Esophagus squamous epithelium (tissue), 5 donors: Measurements from ENCODE around the gene DSTYK. TPM values are rescaled to one million over a fixed set of nuclear protein-coding genes. Genes with fewer than 3 reads are reported as not detected.

Source experiments
- DNase-seq: peaks from one replicate; lab custom pipeline; 2025; lab: John Stamatoyannopoulos, UW
- H3K27ac ChIP-seq, 4 donors: fragments of 200-600 bp; sonication (generic); one replicate each; pipeline ENCODE4 v1.5.1; 2016 to 2019; ENCODE audit warnings: mild to moderate bottlenecking in 1 of 4
- H3K27me3 ChIP-seq, 4 donors: fragments of 200-600 bp; sonication (generic); 1 replicate in 3 of 4; 2 replicates in 1 of 4; pipeline versions ENCODE4 v1.5.1 to v1.6.0; 2017 to 2021; ENCODE audit warnings: antibody characterized with exemption in 1 of 4
- H3K36me3 ChIP-seq, 3 donors: fragments of 200-600 bp; sonication (generic); one replicate each; pipeline ENCODE4 v1.5.1; 2016 to 2019
- H3K4me1 ChIP-seq, 3 donors: fragments of 200-600 bp; sonication (generic); one replicate each; pipeline ENCODE4 v1.5.1; 2017 to 2019
- H3K4me3 ChIP-seq, 4 donors: fragments of 200-600 bp; sonication (generic); 1 replicate in 3 of 4; 2 replicates in 1 of 4; pipeline ENCODE4 v1.5.1; 2016 to 2019; ENCODE audit warnings: mild to moderate bottlenecking in 2 of 4, moderate library complexity in 1 of 4
- H3K9me3 ChIP-seq, 3 donors: fragments of 200-600 bp; sonication (generic); one replicate each; pipeline ENCODE4 v1.5.1; 2016 to 2019
- POLR2A ChIP-seq, 4 donors: fragments of 450-650 bp; IDR thresholded peaks; one replicate each; pipeline ENCODE4 v1.6.1; 2017; ENCODE audit warnings: antibody characterized with exemption in 4 of 4, mild to moderate bottlenecking in 4 of 4, moderate library complexity in 3 of 4
- WGBS, 2 donors: methylation state at CpG; one replicate each; pipeline ENCODE4 v1.1.5; 2018; 5-methylcytosine and 5-hydroxymethylcytosine counted together
- intact Hi-C: fragments of 100-400 bp; cut with DNase I; formaldehyde crosslinking; loops from one replicate; pipeline ENCODE4 v1.15.0; 2022
- total RNA-seq, 4 donors: library from RNA; depleted of rRNA; stranded (reverse); fragments of >200 nt; gene quantifications; one replicate each; pipeline ENCODE4 v1.1.0, GENCODE V29; 2016
- TF ChIP-seq, protein P1 (sequence below), 6 experiments: fragments of 450-650 bp in 4 of 6; fragments of 200-600 bp in 2 of 6; sonication (generic) in 2 of 6; IDR thresholded peaks; one replicate each; pipeline ENCODE4 v1.5.1; 2016 to 2019; ENCODE audit warnings: antibody characterized with exemption in 6 of 6, mild to moderate bottlenecking in 4 of 6, moderate library complexity in 4 of 6
- donor health status: DM: yes; HTN: yes; CAD: no.

DSTYK gene
- total RNA-seq, 4 donors from 2014 or later = 6.5 to 10.9 (median 6.9) TPM

DNA sequence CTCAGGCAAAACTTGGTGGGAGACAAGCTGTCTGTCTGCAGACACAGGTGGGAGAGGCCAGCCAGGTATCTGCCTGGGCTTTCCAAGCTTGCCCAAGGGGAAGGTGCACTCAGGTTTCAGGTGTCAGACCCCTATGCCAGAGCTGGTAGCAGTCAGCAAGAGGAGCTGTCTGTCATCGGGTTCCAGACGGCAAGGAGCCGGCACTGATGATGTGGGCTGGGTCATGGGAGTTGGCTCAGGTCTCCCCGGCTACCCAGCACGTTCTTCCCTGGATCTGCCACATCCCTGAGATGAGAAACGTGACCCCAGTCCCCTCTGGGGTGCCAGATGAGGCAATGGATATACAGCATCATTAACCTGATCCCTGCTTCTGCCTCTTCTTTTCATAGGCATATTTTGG, 39.2 kb upstream of the DSTYK start:
- H3K4me1 ChIP-seq = peaks cover 0 to 53% (median 36%) of the 10 kb centered on the region in 3 donors
- H3K4me3 ChIP-seq = no peak overlapping the region
- DNase-seq = no peak
- 48% methylated on average over 3 of the region's 6 CpGs; no CpG with 5 or more reads in 1 of the 2 donors for WGBS, 2 donors
- no peak for TF ChIP-seq POLR2A (IDR thresholded peaks at IDR 0.05)
- TF ChIP-seq, protein P1, sequence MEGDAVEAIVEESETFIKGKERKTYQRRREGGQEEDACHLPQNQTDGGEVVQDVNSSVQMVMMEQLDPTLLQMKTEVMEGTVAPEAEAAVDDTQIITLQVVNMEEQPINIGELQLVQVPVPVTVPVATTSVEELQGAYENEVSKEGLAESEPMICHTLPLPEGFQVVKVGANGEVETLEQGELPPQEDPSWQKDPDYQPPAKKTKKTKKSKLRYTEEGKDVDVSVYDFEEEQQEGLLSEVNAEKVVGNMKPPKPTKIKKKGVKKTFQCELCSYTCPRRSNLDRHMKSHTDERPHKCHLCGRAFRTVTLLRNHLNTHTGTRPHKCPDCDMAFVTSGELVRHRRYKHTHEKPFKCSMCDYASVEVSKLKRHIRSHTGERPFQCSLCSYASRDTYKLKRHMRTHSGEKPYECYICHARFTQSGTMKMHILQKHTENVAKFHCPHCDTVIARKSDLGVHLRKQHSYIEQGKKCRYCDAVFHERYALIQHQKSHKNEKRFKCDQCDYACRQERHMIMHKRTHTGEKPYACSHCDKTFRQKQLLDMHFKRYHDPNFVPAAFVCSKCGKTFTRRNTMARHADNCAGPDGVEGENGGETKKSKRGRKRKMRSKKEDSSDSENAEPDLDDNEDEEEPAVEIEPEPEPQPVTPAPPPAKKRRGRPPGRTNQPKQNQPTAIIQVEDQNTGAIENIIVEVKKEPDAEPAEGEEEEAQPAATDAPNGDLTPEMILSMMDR (IDR thresholded peaks at IDR 0.05) = no peak
- intact Hi-C loops = no loop called here
- no peaks in the 10 kb centered on the region for H3K36me3 ChIP-seq
- no peaks in the 10 kb centered on the region for H3K27me3 ChIP-seq
- H3K9me3 ChIP-seq = no peaks in the 10 kb centered on the region
- no peak overlapping the region for H3K27ac ChIP-seq

DNA sequence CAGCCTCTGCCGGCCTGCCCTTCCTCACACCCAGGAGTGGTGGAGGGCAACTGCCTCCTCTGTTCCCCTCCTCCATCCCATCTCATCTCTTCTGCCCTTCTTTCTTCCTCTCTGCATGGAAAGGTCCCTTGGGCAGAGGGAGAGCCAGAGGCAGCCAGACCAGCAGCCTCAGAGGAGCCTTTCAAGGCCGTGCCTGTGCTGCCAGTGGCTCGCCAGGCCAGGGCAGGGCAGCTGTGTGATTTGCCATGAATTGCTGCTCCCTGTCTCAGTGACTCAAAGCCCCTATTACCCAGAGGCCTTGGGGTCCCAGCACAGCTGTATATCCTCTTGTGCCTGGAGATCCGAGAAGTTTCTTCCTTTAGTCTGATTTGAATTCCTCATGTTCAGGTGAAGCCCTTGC, 38.1 kb upstream of the DSTYK start:
- intact Hi-C loops = loop anchor here (10.0 kb wide), 1 partner anchor 255 kb away; no protein-coding TSS in a partner anchor
- Histone ChIP-seq H3K27me3 (no peaks in the 10 kb centered on the region), H3K27ac (peak overlapping the region in 1 of 4 donors; percentile 53), H3K36me3 (no peaks in the 10 kb centered on the region), H3K4me1 (peaks cover 0 to 52% (median 36%) of the 10 kb centered on the region in 3 donors), H3K4me3 (no peak overlapping the region), H3K9me3 (no peaks in the 10 kb centered on the region)
- WGBS, 2 donors = 42 to 94% methylated on average over 2 to 3 of the region's 4 CpGs
- DNase-seq = no peak
- no peak for TF ChIP-seq POLR2A (IDR thresholded peaks at IDR 0.05)
- TF ChIP-seq, protein P1 (IDR thresholded peaks at IDR 0.05) = no peak

DNA sequence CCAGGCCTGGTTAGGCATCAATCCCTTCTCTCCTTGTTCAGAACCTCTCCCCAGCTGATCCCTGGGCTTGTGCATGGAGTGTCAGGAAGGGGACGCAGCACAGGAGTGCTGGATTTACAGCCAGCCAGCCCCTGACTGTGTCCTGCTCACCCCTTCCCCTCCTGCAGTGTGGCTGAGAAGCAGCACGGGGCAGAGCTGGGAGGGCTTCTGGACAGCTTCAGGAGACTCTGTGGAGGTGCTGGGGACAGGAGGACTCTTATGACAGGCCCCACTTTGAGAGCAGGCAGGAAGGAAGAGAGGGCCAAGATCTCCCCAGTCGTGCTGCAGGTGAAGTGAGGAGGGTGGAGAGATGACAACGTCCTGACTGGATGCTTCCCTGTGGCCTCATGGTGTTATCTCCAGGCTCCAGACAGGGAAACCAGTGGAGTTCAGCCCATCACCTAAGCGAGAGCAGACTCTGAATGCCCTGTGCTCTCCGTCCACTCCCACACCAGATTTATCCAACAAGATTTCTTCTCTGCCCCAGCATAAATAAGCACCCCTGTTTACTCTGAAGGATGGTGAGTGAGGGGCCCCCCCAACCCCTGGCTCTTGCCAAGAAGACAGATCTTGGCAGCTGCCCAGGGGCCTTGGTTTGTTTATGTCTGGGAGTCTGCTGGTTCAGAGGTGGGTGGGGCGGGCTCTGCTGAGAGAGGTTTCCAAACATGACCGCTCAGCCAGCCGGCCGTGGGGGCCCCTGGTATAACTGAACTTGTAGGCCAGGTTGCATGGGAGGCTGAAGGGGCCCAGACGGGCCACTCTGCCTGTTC, 37.5 kb upstream of the DSTYK start:
- no peak for TF ChIP-seq POLR2A (IDR thresholded peaks at IDR 0.05)
- TF ChIP-seq, protein P1 (IDR thresholded peaks at IDR 0.05) = no peak
- Histone ChIP-seq H3K27me3 (no peaks in the 10 kb centered on the region), H3K36me3 (no peaks in the 10 kb centered on the region), H3K4me3 (no peak overlapping the region), H3K27ac (peak overlapping the region in 2 of 4 donors; percentile 36 to 53), H3K9me3 (no peaks in the 10 kb centered on the region), H3K4me1 (peaks cover 0 to 52% (median 36%) of the 10 kb centered on the region in 3 donors)
- intact Hi-C loops = loop anchor here (10.0 kb wide), 1 partner anchor 254 kb away; no protein-coding TSS in a partner anchor
- 50 to 55% methylated on average over 8 to 9 of the region's 11 CpGs for WGBS, 2 donors
- no peak for DNase-seq

DNA sequence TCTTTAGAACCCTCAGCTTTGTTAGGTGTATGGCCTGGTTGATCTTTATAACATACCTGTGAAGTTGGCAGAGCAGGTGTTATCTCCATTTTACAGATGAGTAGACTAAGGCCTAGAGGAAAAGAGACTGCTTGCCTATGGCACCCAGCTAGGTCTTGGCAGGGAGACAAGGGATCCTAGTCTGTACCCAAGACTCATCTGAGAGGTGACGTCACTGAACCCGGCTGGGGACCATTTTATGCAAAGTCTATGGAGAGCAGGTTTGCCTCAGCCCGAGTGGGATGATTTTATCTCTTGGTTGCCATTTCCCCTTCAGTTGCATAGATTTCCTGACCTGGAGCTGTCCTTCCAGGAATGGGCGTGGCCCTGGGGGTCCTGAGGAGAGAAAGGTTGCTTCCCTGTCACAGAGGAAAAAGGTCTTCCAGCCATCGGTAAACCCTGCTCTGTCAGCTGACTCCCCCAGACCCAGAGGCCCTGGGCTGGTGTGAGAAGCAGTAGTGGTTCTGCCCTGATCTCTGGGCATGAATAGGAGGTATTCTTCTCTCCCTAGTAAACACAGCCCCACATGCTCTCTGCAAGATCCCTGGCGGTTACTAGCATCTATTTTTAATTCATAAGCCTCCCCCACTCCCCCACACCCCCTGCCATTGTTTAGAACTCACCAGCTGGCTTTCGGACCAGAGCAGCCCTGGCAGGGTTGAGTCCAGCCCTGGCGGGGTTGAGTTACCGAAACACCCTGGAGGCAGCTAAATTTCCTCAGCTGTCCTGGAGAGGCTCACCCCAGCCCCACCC, 35.8 kb upstream of the DSTYK start:
- WGBS, 2 donors = 44 to 52% methylated on average over 6 to 7 of the region's 9 CpGs
- TF ChIP-seq, protein P1 (IDR thresholded peaks at IDR 0.05) = no peak
- TF ChIP-seq POLR2A (IDR thresholded peaks at IDR 0.05) = no peak
- Histone ChIP-seq H3K36me3 (no peaks in the 10 kb centered on the region), H3K4me3 (no peak overlapping the region), H3K27me3 (no peaks in the 10 kb centered on the region), H3K9me3 (no peaks in the 10 kb centered on the region), H3K4me1 (peaks cover 0 to 52% (median 36%) of the 10 kb centered on the region in 3 donors), H3K27ac (peak overlapping the region in 2 of 4 donors; percentile 21 to 25)
- intact Hi-C loops = loop anchor here (10.0 kb wide), 1 partner anchor 253 kb away; no protein-coding TSS in a partner anchor
- DNase-seq = no peak
